HepG2 (cell line): ENCODE results near the gene CHMP5. TPM values are rescaled to one million over a fixed set of nuclear protein-coding genes. Genes with fewer than 3 reads are reported as not detected.
A peak's percentile ranks its signal among the peaks of the same experiment; 100 is the strongest.

Experiments used
- ELF4 ChIP-seq: sonication (generic); formaldehyde crosslinking; IDR thresholded peaks from 2 replicates; pipeline ENCODE4 v1.5.0; 2020; ENCODE audit warnings: missing genetic modification reagents, mild to moderate bottlenecking, moderate library complexity, borderline replicate concordance
- HOXA9 ChIP-seq: sonication (generic); formaldehyde crosslinking; IDR thresholded peaks from 2 replicates; pipeline ENCODE4 v1.8.1; 2022; ENCODE audit warnings: missing genetic modification reagents, mild to moderate bottlenecking, moderate library complexity, borderline replicate concordance
- MIER3 ChIP-seq: IDR thresholded peaks from 2 replicates; pipeline ENCODE4 v1.6.1; 2016; ENCODE audit warnings: missing compliant biosample characterization, borderline replicate concordance
- POLR2G ChIP-seq: fragments of 200-400 bp; formaldehyde crosslinking; IDR thresholded peaks from 2 replicates; pipeline ENCODE4 v1.6.1; 2018; ENCODE audit warnings: mild to moderate bottlenecking, low read depth, low read length, moderate library complexity
- ZNF225 ChIP-seq: sonication (generic); formaldehyde crosslinking; IDR thresholded peaks from 2 replicates; pipeline ENCODE4 v1.4.0; 2020; ENCODE audit warnings: mild to moderate bottlenecking, missing genetic modification reagents
- ZNF234 ChIP-seq: sonication (generic); formaldehyde crosslinking; conservative IDR thresholded peaks from 2 replicates; pipeline ENCODE4 v1.5.1; 2020; ENCODE audit warnings: mild to moderate bottlenecking, missing genetic modification reagents
- ZNF296 ChIP-seq: sonication (generic); formaldehyde crosslinking; conservative IDR thresholded peaks from 2 replicates; pipeline ENCODE4 v1.5.0; 2020; ENCODE audit warnings: mild to moderate bottlenecking, missing genetic modification reagents
- ZNF703 ChIP-seq: sonication (generic); formaldehyde crosslinking; IDR thresholded peaks from 2 replicates; pipeline ENCODE4 v1.5.1; 2020; ENCODE audit warnings: missing genetic modification reagents, mild to moderate bottlenecking, moderate library complexity, borderline replicate concordance
- ZNF841 ChIP-seq: sonication (generic); formaldehyde crosslinking; IDR thresholded peaks from 2 replicates; pipeline ENCODE4 v1.8.1; 2023; ENCODE audit warnings: missing genetic modification reagents, borderline replicate concordance
- polyA plus RNA-seq, 8 experiments: library from polyadenylated mRNA; depleted of rRNA in 3 of 8; stranded (reverse) in 7 of 8; unstranded in 1 of 8; fragments of >200 nt; fragmentation: Illumina TruSeq in 4 of 8; extraction: Trizol in 4 of 8; gene quantifications; 2 replicates each; pipeline versions ENCODE4 v1.2.1 to v1.2.3, GENCODE V29; 2011 to 2016; ENCODE audit warnings: low read depth in 4 of 8, missing spikeins in 1 of 8, mixed read lengths in 1 of 8; ENCODE audit not compliant: insufficient read depth in 1 of 8
- total RNA-seq, 5 experiments: library from RNA; depleted of rRNA; stranded (reverse); fragments of >200 nt; fragmentation: Illumina TruSeq; extraction: Trizol; gene quantifications; 2 replicates each; pipeline ENCODE4 v1.2.3, GENCODE V29; 2016; ENCODE audit warnings: low read depth in 1 of 5
- TF ChIP-seq, protein P1 (sequence below): sonication (generic); formaldehyde crosslinking; IDR thresholded peaks from 2 replicates; pipeline ENCODE4 v1.5.1; 2020; ENCODE audit warnings: missing genetic modification reagents, mild to moderate bottlenecking, borderline replicate concordance
- TF ChIP-seq, protein P2 (sequence below): sonication (generic); formaldehyde crosslinking; IDR thresholded peaks from 2 replicates; pipeline ENCODE4 v1.4.0; 2020; ENCODE audit warnings: missing genetic modification reagents
- TF ChIP-seq, protein P3 (sequence below): sonication (generic); formaldehyde crosslinking; IDR thresholded peaks from 2 replicates; pipeline ENCODE4 v1.9.0; 2021; ENCODE audit warnings: missing genetic modification reagents, mild to moderate bottlenecking, borderline replicate concordance
- TF ChIP-seq, protein P4 (sequence below): sonication (generic); formaldehyde crosslinking; IDR thresholded peaks from 2 replicates; pipeline ENCODE4 v1.4.0; 2020; ENCODE audit warnings: missing genetic modification reagents, borderline replicate concordance
- TF ChIP-seq, protein P5 (sequence below): sonication (generic); formaldehyde crosslinking; IDR thresholded peaks from 2 replicates; pipeline ENCODE4 v1.5.0; 2020; ENCODE audit warnings: mild to moderate bottlenecking, missing genetic modification reagents
- TF ChIP-seq, protein P6 (sequence below): sonication (generic); formaldehyde crosslinking; IDR thresholded peaks from 2 replicates; pipeline ENCODE4 v1.8.1; 2023; ENCODE audit warnings: mild to moderate bottlenecking, missing genetic modification reagents

CHMP5 gene
- total and polyA plus RNA-seq, 2 of the 13 experiments (the other 11 are each of a cell fraction or from before 2014, with no cell fraction given): 46.0 to 57.3 TPM

DNA sequence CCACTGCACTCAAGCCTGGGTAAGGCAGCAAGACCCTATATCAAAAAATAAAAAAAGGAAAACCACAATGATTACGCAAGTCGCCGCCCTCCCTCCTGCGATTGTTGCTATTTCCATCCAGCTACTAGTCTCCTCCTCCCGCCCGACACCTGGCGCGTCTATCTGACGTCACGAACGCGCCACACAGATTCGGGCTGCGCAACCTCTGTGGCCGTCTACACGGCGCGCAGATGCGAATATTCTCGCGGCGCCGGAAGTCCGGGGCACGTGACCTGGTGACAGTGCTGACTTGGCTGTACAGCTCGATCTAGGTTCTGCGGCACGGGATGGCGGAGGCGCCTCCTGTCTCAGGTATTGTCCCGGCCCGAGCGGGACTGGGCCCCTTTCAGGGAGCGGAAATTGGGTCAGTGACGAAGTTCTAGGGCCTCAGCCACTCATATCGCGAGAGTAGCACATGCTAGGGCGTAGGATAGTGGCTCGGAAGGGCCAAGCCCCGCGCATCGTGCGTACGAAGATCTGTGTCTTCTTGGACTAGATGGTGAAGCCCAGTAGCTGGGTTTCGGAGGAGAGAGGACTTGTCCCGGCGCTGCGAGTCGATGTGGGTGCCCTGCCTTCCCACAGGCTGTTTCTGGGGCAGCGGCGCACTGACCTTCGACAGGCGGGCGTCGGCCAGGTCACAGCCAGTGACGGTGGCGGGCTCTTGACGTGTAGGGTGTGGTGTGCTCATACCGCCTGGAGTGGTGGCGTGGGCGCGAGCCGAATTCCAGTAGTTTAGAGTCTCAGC is 25.6 kb downstream of the CHMP5 start, which contains the start of gene NFX1 (continued):
- TF ChIP-seq, protein P1, sequence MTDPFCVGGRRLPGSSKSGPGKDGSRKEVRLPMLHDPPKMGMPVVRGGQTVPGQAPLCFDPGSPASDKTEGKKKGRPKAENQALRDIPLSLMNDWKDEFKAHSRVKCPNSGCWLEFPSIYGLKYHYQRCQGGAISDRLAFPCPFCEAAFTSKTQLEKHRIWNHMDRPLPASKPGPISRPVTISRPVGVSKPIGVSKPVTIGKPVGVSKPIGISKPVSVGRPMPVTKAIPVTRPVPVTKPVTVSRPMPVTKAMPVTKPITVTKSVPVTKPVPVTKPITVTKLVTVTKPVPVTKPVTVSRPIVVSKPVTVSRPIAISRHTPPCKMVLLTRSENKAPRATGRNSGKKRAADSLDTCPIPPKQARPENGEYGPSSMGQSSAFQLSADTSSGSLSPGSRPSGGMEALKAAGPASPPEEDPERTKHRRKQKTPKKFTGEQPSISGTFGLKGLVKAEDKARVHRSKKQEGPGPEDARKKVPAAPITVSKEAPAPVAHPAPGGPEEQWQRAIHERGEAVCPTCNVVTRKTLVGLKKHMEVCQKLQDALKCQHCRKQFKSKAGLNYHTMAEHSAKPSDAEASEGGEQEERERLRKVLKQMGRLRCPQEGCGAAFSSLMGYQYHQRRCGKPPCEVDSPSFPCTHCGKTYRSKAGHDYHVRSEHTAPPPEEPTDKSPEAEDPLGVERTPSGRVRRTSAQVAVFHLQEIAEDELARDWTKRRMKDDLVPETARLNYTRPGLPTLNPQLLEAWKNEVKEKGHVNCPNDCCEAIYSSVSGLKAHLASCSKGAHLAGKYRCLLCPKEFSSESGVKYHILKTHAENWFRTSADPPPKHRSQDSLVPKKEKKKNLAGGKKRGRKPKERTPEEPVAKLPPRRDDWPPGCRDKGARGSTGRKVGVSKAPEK (CRISPR knock-in tag): no peak
- TF ChIP-seq, protein P2, sequence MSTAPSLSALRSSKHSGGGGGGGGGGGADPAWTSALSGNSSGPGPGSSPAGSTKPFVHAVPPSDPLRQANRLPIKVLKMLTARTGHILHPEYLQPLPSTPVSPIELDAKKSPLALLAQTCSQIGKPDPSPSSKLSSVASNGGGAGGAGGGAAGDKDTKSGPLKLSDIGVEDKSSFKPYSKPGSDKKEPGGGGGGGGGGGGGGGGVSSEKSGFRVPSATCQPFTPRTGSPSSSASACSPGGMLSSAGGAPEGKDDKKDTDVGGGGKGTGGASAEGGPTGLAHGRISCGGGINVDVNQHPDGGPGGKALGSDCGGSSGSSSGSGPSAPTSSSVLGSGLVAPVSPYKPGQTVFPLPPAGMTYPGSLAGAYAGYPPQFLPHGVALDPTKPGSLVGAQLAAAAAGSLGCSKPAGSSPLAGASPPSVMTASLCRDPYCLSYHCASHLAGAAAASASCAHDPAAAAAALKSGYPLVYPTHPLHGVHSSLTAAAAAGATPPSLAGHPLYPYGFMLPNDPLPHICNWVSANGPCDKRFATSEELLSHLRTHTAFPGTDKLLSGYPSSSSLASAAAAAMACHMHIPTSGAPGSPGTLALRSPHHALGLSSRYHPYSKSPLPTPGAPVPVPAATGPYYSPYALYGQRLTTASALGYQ (CRISPR knock-in tag): no peak; the same call in 1 of the 2 replicates
- TF ChIP-seq MIER3: peak; percentile 84; the same call in 1 of the 2 replicates
- peak; percentile 91 for TF ChIP-seq POLR2G
- TF ChIP-seq HOXA9: peak; percentile 84; the same call in 1 of the 2 replicates
- TF ChIP-seq, protein P3, sequence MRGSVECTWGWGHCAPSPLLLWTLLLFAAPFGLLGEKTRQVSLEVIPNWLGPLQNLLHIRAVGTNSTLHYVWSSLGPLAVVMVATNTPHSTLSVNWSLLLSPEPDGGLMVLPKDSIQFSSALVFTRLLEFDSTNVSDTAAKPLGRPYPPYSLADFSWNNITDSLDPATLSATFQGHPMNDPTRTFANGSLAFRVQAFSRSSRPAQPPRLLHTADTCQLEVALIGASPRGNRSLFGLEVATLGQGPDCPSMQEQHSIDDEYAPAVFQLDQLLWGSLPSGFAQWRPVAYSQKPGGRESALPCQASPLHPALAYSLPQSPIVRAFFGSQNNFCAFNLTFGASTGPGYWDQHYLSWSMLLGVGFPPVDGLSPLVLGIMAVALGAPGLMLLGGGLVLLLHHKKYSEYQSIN (CRISPR knock-in tag): no peak
- TF ChIP-seq ELF4 (CRISPR knock-in tag): no peak; the same call in 1 of the 2 replicates
- TF ChIP-seq ZNF841 (CRISPR knock-in tag): no peak
- peak; percentile 52; the same call in 1 of the 2 replicates for TF ChIP-seq ZNF225 (CRISPR knock-in tag)
- peak; percentile 90; the same call in 1 of the 2 replicates for TF ChIP-seq ZNF703 (CRISPR knock-in tag)
- TF ChIP-seq, protein P4, sequence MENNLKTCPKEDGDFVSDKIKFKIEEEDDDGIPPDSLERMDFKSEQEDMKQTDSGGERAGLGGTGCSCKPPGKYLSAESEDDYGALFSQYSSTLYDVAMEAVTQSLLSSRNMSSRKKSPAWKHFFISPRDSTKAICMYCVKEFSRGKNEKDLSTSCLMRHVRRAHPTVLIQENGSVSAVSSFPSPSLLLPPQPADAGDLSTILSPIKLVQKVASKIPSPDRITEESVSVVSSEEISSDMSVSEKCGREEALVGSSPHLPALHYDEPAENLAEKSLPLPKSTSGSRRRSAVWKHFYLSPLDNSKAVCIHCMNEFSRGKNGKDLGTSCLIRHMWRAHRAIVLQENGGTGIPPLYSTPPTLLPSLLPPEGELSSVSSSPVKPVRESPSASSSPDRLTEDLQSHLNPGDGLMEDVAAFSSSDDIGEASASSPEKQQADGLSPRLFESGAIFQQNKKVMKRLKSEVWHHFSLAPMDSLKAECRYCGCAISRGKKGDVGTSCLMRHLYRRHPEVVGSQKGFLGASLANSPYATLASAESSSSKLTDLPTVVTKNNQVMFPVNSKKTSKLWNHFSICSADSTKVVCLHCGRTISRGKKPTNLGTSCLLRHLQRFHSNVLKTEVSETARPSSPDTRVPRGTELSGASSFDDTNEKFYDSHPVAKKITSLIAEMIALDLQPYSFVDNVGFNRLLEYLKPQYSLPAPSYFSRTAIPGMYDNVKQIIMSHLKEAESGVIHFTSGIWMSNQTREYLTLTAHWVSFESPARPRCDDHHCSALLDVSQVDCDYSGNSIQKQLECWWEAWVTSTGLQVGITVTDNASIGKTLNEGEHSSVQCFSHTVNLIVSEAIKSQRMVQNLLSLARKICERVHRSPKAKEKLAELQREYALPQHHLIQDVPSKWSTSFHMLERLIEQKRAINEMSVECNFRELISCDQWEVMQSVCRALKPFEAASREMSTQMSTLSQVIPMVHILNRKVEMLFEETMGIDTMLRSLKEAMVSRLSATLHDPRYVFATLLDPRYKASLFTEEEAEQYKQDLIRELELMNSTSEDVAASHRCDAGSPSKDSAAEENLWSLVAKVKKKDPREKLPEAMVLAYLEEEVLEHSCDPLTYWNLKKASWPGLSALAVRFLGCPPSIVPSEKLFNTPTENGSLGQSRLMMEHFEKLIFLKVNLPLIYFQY (CRISPR knock-in tag): peak; percentile 26; the same call in 1 of the 2 replicates
- TF ChIP-seq, protein P5, sequence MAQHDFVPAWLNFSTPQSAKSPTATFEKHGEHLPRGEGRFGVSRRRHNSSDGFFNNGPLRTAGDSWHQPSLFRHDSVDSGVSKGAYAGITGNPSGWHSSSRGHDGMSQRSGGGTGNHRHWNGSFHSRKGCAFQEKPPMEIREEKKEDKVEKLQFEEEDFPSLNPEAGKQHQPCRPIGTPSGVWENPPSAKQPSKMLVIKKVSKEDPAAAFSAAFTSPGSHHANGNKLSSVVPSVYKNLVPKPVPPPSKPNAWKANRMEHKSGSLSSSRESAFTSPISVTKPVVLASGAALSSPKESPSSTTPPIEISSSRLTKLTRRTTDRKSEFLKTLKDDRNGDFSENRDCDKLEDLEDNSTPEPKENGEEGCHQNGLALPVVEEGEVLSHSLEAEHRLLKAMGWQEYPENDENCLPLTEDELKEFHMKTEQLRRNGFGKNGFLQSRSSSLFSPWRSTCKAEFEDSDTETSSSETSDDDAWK (CRISPR knock-in tag): no peak
- TF ChIP-seq ZNF234 (CRISPR knock-in tag): no peak
- TF ChIP-seq ZNF296 (CRISPR knock-in tag): 0 out of 2 replicates have a peak, but pooled peaks have one; percentile 7
- TF ChIP-seq, protein P6, sequence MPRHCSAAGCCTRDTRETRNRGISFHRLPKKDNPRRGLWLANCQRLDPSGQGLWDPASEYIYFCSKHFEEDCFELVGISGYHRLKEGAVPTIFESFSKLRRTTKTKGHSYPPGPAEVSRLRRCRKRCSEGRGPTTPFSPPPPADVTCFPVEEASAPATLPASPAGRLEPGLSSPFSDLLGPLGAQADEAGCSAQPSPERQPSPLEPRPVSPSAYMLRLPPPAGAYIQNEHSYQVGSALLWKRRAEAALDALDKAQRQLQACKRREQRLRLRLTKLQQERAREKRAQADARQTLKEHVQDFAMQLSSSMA (CRISPR knock-in tag): peak; percentile 83
